T-cell (primary cell): ENCODE measurements around the gene TLK1. TPM values are rescaled to one million over a fixed set of nuclear protein-coding genes. Genes with fewer than 3 reads are reported as not detected.
A peak's percentile ranks its signal among the peaks of the same experiment; 100 is the strongest.

ENCODE experiments used
- ATAC-seq, 4 experiments: fragments of 200-7000 bp in 3 of 4; fragments of 150-1000 bp in 1 of 4; cut with Tn5 transposase; replicated peaks in 1 of 4; 1 replicate in 3 of 4; 2 replicates in 1 of 4; pipeline ENCODE4 v1.10.0; 2021; ENCODE audit warnings: moderate library complexity in 3 of 4, mild to moderate bottlenecking in 2 of 4, moderate number of reproducible peaks in 1 of 4
- CTCF ChIA-PET, 2 donors: fragments of 300-600 bp; sonication (Branson Sonifier 250); formaldehyde crosslinking; loops; one replicate each; lab custom pipeline; 2022; ENCODE audit warnings: antibody characterized with exemption in 2 of 2; lab: Charles Lee
- POLR2A ChIA-PET, 2 donors: fragments of 300-600 bp; sonication (Branson Sonifier 250); formaldehyde crosslinking; loops; one replicate each; lab custom pipeline; 2022; ENCODE audit warnings: antibody characterized with exemption in 2 of 2; lab: Charles Lee
- DNase-seq, 35 experiments: peaks; one replicate each; pipeline versions ENCODE4 v3.0.0 to v3.0.0-alpha.2; 2013 to 2023
- H3K27ac ChIP-seq: one replicate; pipeline ENCODE4 v1.5.1; 2013; ENCODE audit warnings: low read length
- H3K27me3 ChIP-seq, 2 experiments: replicated peaks in 1 of 2; 1 replicate in 1 of 2; 2 replicates in 1 of 2; pipeline versions ENCODE4 v1.6.1 to v1.7.0; 2013; ENCODE audit warnings: low read length in 1 of 2, mixed read lengths in 1 of 2; ENCODE audit not compliant: control insufficient read depth in 2 of 2, insufficient read depth in 2 of 2; ENCODE audit errors: extremely low read depth in 1 of 2
- H3K36me3 ChIP-seq, 2 donors: 1 replicate in 1 of 2; 2 replicates in 1 of 2; pipeline versions ENCODE4 v1.6.1 to v1.7.0; 2013; ENCODE audit warnings: low read length in 1 of 2; ENCODE audit not compliant: control insufficient read depth in 2 of 2, insufficient read depth in 1 of 2; ENCODE audit errors: extremely low read depth in 1 of 2
- H3K4me1 ChIP-seq, 2 experiments: 1 replicate in 1 of 2; 2 replicates in 1 of 2; pipeline versions ENCODE4 v1.6.1 to v1.7.0; 2013; ENCODE audit warnings: low read length in 2 of 2, mixed read lengths in 1 of 2; ENCODE audit not compliant: insufficient read depth in 2 of 2, control insufficient read depth in 1 of 2; ENCODE audit errors: extremely low read depth in 1 of 2
- H3K4me3 ChIP-seq, 2 donors: 1 replicate in 1 of 2; 2 replicates in 1 of 2; pipeline versions ENCODE4 v1.5.1 to v1.7.0; 2013; ENCODE audit warnings: mild to moderate bottlenecking in 2 of 2, low read length in 1 of 2, moderate library complexity in 1 of 2; ENCODE audit not compliant: control insufficient read depth in 1 of 2; ENCODE audit errors: extremely low read depth in 1 of 2
- H3K9me3 ChIP-seq: 2 replicates; pipeline ENCODE4 v1.7.0; 2013
- H3K27ac Mint-ChIP-seq, 2 donors: one replicate each; pipeline ENCODE4 v1.8.0; 2020 to 2021; ENCODE audit warnings: mild to moderate bottlenecking in 2 of 2, mixed read lengths in 2 of 2
- H3K27me3 Mint-ChIP-seq, 2 donors: one replicate each; pipeline ENCODE4 v1.8.0; 2021 to 2022; ENCODE audit warnings: mixed read lengths in 2 of 2
- H3K36me3 Mint-ChIP-seq: one replicate; pipeline ENCODE4 v1.8.0; 2021; ENCODE audit warnings: mixed read lengths
- H3K4me1 Mint-ChIP-seq, 3 donors: one replicate each; pipeline ENCODE4 v1.8.0; 2020 to 2022; ENCODE audit warnings: mixed read lengths in 3 of 3, mild to moderate bottlenecking in 1 of 3
- H3K4me3 Mint-ChIP-seq, 3 donors: one replicate each; pipeline ENCODE4 v1.8.0; 2020 to 2022; ENCODE audit warnings: mild to moderate bottlenecking in 3 of 3, mixed read lengths in 3 of 3, moderate library complexity in 3 of 3
- H3K9me3 Mint-ChIP-seq, 3 donors: one replicate each; pipeline ENCODE4 v1.8.0; 2020 to 2022; ENCODE audit warnings: mixed read lengths in 3 of 3
- WGBS: methylation state at CpG from one replicate; pipeline ENCODE4 v1.1.5; 2013; ENCODE audit warnings: missing lambda C conversion rate; ENCODE audit not compliant: insufficient coverage; 5-methylcytosine and 5-hydroxymethylcytosine counted together
- total RNA-seq, 35 experiments: library from RNA in 6 of 35; stranded (reverse) in 6 of 35; fragments of 120-200 nt in 1 of 35; gene quantifications; one replicate each; pipeline versions ENCODE4 v1.2.1 to v1.2.4 and lab custom pipeline; 2013 to 2026

Gene TLK1
- total RNA-seq (100 to 1,000 TPM; 112 to 129 (median 120) TPM), total RNA-seq (lab: John Stamatoyannopoulos, UW) (50.0 to 165 (median 92.8) reads per million in 29 experiments)
- total RNA-seq (2013): 82.3 TPM

GRCh38 chr2:171160119-171160955, at the start of gene TLK1:
TLK1 (minus strand) TSS chr2:171160893; CDS start chr2:171160428, 465 bp downstream.
- H3K4me1 ChIP-seq: peaks cover 16 to 48% of the 10 kb centered on the region in 2 experiments
- ChIA-PET CTCF (interaction anchor here (0.6 to 3.6 kb wide), 7 partner anchors 74 to 256 kb away, joined by 4 to 21 read pairs (median 4); no protein-coding TSS in a partner anchor), POLR2A (interaction anchor here (0.7 to 0.9 kb wide), 5 partner anchors 43 to 1333 kb away, joined by 3 to 5 read pairs (median 5); partner anchors contain the start of gene UBR3 (in 1 of the 2))
- no peaks in the 10 kb centered on the region for H3K27me3 ChIP-seq
- Mint-ChIP-seq H3K36me3 (no peaks in the 10 kb centered on the region), H3K27me3 (no peaks in the 10 kb centered on the region), H3K27ac (peak within 1 kb of the TSS; percentile 92 to 95), H3K4me3 (peak within 1 kb of the TSS; percentile 93 to 98 (median 95)), H3K4me1 (peaks cover 64 to 79% (median 65%) of the 10 kb centered on the region in 3 donors), H3K9me3 (no peaks in the 10 kb centered on the region)
- H3K27ac ChIP-seq: peak within 1 kb of the TSS; percentile 75
- DNase-seq: peak; percentile 41 to 88 (median 75)
- 1% methylated on average over 56 of the region's 97 CpGs for WGBS
- peak within 1 kb of the TSS; percentile 73 to 89 for H3K4me3 ChIP-seq
- H3K36me3 ChIP-seq: no peaks in the 10 kb centered on the region
- no peaks in the 10 kb centered on the region for H3K9me3 ChIP-seq
- peak; percentile 74 to 81 (median 80) for ATAC-seq

DNA sequence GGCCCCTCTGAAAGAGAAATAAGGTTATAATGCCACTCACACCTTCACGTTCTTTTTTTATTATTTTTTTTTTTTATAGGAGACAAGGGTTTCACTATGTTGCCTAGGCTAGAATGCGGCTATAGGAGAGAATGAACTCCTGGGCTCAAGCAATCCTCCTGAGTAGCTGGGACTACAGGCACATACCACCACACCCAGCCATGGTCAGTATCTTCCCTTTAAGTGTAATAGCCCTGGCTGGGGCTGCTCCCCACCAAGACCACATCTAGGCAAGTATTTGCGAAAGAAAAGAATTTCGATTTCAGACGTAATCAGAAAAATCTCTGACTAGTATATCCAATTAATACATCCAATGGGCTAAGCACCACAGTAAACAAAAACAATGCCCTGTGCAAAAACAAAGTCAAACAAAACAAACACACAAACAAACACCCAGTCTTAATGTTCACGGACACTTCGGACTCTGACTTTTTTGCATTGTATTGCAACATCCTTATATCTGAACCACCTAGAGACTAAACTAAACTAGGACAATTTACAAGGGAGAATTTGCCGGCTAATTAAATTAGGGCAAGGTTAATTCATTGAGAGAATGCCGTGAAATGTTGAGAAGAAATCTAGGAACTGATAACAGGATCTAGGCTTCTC, 49.6 kb upstream of the TLK1 start:
- no peaks in the 10 kb centered on the region for H3K36me3 ChIP-seq
- H3K36me3 Mint-ChIP-seq: no peaks in the 10 kb centered on the region
- peaks cover 8 to 14% of the 10 kb centered on the region in 2 experiments for H3K4me1 ChIP-seq
- H3K27ac Mint-ChIP-seq: peak overlapping the region; percentile 90 to 95
- H3K9me3 Mint-ChIP-seq: no peaks in the 10 kb centered on the region
- H3K9me3 ChIP-seq: no peaks in the 10 kb centered on the region
- CTCF ChIA-PET: interaction anchor here in 1 of 2 donors (0.6 kb wide), 1 partner anchor 123 kb away, joined by 6 read pairs; no protein-coding TSS in a partner anchor
- peak overlapping the region; percentile 29 to 39 for H3K4me3 ChIP-seq
- no peaks in the 10 kb centered on the region for H3K27me3 Mint-ChIP-seq
- ATAC-seq (peak in 1 of 4 experiments; percentile 4), DNase-seq (no peak)
- WGBS: 50% methylated on average over 1 of the region's 9 CpGs
- POLR2A ChIA-PET: interaction anchor here in 1 of 2 donors (0.6 kb wide), 1 partner anchor 238 kb away, joined by 9 read pairs; no protein-coding TSS in a partner anchor
- H3K4me1 Mint-ChIP-seq: peaks cover 14 to 24% (median 21%) of the 10 kb centered on the region in 3 donors
- no peaks in the 10 kb centered on the region for H3K27me3 ChIP-seq
- H3K27ac ChIP-seq: peak overlapping the region; percentile 68
- peak overlapping the region; percentile 65 to 72 (median 72) for H3K4me3 Mint-ChIP-seq

- H3K4me1 ChIP-seq: peaks cover 8 to 14% of the 10 kb centered on the region in 2 experiments
- no peak overlapping the region for H3K27ac ChIP-seq
- no peaks in the 10 kb centered on the region for H3K27me3 ChIP-seq
- DNase-seq: no peak
- H3K4me3 ChIP-seq: no peak overlapping the region
- CTCF ChIA-PET: interaction anchor here in 1 of 2 donors (0.6 kb wide), 1 partner anchor 1282 kb away, joined by 3 read pairs; no protein-coding TSS in a partner anchor
- H3K9me3 ChIP-seq: no peaks in the 10 kb centered on the region
- ATAC-seq: no peak
- Mint-ChIP-seq H3K4me3 (no peak overlapping the region), H3K9me3 (no peaks in the 10 kb centered on the region), H3K36me3 (no peaks in the 10 kb centered on the region), H3K27me3 (no peaks in the 10 kb centered on the region), H3K4me1 (peaks cover 14 to 24% (median 21%) of the 10 kb centered on the region in 3 donors), H3K27ac (no peak overlapping the region)
- H3K36me3 ChIP-seq: no peaks in the 10 kb centered on the region
- POLR2A ChIA-PET: interaction anchor here in 1 of 2 donors (0.6 kb wide), 1 partner anchor 246 kb away, joined by 3 read pairs; no protein-coding TSS in a partner anchor
Measured at GRCh38 chr2:171208657-171209056, 48.0 kb upstream of the TLK1 start.

GRCh38 chr2:171206422-171207115, 45.9 kb upstream of the TLK1 start:
- Histone ChIP-seq H3K36me3 (no peaks in the 10 kb centered on the region), H3K27me3 (peaks cover 0 to 3% of the 10 kb centered on the region in 2 experiments), H3K9me3 (no peaks in the 10 kb centered on the region), H3K4me1 (peaks cover 8 to 9% of the 10 kb centered on the region in 2 experiments), H3K27ac (no peak overlapping the region), H3K4me3 (no peak overlapping the region)
- peaks cover 14 to 19% (median 16%) of the 10 kb centered on the region in 3 donors for H3K4me1 Mint-ChIP-seq
- H3K36me3 Mint-ChIP-seq: no peaks in the 10 kb centered on the region
- POLR2A ChIA-PET: no interaction called here
- no peak overlapping the region for H3K4me3 Mint-ChIP-seq
- ATAC-seq: no peak
- no peaks in the 10 kb centered on the region for H3K9me3 Mint-ChIP-seq
- no peaks in the 10 kb centered on the region for H3K27me3 Mint-ChIP-seq
- no peak for DNase-seq
- no CpG with 5 or more reads among the region's 2 CpGs for WGBS
- CTCF ChIA-PET: no interaction called here
- H3K27ac Mint-ChIP-seq: no peak overlapping the region

GRCh38 chr2:171205551-171205950, 44.9 kb upstream of the TLK1 start:
- H3K9me3 ChIP-seq: no peaks in the 10 kb centered on the region
- peaks cover 0 to 4% of the 10 kb centered on the region in 2 experiments for H3K4me1 ChIP-seq
- Mint-ChIP-seq H3K27me3 (no peaks in the 10 kb centered on the region), H3K4me1 (peaks cover 4 to 10% (median 6%) of the 10 kb centered on the region in 3 donors), H3K4me3 (no peak overlapping the region), H3K36me3 (no peaks in the 10 kb centered on the region), H3K27ac (no peak overlapping the region), H3K9me3 (no peaks in the 10 kb centered on the region)
- H3K27me3 ChIP-seq: peaks cover 0 to 3% of the 10 kb centered on the region in 2 experiments
- POLR2A ChIA-PET: no interaction called here
- no peak overlapping the region for H3K27ac ChIP-seq
- no CpG with 5 or more reads among the region's 2 CpGs for WGBS
- ATAC-seq: no peak
- no peak overlapping the region for H3K4me3 ChIP-seq
- H3K36me3 ChIP-seq: no peaks in the 10 kb centered on the region
- CTCF ChIA-PET: interaction anchor here in 1 of 2 donors (0.6 kb wide), 1 partner anchor 325 kb away, joined by 5 read pairs; no protein-coding TSS in a partner anchor
- DNase-seq: no peak
